Activated CD8-positive, alpha-beta memory T cell treated with anti-CD3 and anti-CD28 coated beads, Interleukin-2, amount 50 U/mL, for 1 hour (primary cell): ENCODE data around the gene POU4F2.

Experiments
- DNase-seq: peaks from one replicate; pipeline ENCODE4 v3.0.0-alpha.2; 2020; ENCODE audit errors: extremely low read depth

POU4F2 gene, protein sequence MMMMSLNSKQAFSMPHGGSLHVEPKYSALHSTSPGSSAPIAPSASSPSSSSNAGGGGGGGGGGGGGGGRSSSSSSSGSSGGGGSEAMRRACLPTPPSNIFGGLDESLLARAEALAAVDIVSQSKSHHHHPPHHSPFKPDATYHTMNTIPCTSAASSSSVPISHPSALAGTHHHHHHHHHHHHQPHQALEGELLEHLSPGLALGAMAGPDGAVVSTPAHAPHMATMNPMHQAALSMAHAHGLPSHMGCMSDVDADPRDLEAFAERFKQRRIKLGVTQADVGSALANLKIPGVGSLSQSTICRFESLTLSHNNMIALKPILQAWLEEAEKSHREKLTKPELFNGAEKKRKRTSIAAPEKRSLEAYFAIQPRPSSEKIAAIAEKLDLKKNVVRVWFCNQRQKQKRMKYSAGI

DNA sequence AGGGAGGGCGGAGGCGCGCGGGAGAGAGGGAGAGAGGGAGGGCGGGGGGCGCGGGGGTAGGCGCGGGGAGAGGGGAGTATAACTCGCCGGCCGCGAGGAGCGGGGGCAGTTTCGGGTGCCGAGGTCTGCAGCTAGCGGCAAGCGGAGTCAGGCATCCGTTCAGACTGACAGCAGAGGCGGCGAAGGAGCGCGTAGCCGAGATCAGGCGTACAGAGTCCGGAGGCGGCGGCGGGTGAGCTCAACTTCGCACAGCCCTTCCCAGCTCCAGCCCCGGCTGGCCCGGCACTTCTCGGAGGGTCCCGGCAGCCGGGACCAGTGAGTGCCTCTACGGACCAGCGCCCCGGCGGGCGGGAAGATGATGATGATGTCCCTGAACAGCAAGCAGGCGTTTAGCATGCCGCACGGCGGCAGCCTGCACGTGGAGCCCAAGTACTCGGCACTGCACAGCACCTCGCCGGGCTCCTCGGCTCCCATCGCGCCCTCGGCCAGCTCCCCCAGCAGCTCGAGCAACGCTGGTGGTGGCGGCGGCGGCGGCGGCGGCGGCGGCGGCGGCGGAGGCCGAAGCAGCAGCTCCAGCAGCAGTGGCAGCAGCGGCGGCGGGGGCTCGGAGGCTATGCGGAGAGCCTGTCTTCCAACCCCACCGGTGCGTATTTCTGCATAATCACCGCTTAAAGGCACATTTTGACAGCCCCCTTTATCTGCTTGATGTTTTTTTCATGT is at the start of gene POU4F2:
Gene POU4F2, plus strand, starts transcription at position 108 of the 720 bp plus-strand sequence. Its CDS starts 248 bp downstream, at position 356.
- DNase-seq: no peak

DNA sequence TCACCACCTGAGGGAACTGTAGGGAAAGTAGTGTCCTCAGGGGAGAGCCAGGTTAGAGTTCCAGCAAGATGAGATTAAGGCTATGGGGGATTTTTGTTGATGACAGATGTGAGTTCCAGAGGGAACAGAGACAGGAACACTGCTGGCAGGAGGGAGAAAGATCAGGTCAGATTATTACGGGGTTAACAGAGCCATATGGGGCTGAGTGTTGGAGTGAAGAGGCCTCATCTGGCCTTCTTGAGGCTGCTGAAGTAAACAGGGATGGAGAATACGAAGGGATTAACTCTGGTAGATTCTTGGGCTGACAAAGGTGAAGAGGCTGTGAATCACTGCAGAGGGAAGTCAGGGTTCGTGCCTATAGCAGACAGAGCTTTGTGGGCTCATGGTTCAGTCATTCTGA is 47.9 kb upstream of the POU4F2 start:
- no peak for DNase-seq

DNA sequence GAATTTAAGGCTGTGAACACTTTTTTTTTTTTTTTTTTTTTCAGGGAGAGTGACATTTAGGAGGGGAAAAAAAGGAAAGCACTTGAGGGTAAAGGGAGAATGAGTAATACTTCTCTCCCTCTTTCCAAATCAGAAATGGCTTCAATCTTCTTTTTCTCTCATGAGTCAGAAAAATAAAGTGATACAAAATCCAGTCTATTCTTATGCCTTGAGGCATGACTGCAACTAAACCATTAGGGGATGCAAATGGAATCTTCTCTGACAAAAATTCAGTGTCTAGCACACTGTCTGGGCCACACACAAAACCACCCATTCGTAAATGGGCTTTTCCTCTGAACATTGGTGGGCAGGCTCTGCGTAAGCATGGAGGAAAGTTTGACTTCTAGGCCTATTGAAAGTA is 46.7 kb upstream of the POU4F2 start:
- DNase-seq: no peak

DNA sequence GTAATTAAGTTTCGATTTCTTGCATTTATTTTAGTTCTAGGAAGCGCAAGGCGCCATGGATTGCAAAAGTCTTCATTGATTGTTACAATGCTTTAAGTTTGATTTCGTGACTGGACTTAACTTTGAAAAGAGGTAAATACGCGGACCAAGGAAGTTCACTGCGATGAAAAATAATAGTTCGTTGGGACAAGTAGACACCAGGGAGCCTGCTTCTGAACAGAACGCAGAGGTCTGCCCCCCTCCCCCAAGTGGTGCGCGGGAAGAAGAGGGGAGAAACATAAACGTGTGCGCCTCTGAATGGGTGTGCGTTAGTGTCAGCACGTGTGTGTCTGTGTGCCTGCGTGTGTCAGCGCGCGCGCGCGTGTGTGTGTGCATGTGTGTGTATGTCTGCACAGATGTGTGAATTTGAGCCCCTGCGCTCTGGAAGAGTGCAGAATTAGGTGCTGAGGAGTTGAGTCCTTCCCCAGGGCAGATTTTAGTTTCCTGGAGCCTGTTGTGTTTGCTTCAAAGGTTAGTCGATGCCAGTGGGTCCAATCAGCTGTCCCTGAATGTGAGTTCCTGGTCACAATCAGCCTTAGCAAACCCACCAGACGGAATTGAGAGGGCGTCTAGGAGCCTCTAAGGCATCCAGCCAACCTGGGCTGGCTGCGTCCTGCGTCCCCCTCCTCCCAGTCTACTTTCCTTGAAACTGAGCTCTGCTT is 5.8 kb upstream of the POU4F2 start:
- DNase-seq: no peak

DNA sequence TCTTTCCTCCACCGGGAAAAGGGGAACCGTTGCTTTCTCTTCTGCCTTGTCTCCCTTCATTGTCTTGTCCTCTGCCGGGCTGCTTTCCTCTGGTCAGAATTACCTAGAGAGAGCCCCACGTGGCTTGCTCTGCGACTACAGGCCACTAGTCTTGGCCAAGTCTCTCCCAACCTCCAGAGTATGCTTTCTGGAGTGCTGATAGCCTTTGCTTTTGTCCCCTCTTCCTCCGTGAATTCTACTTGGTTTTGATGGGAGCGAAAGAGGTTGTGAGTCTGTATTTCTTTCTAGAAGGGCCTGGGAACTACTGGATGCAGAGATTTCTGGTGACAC is 5.3 kb upstream of the POU4F2 start:
- DNase-seq: no peak

DNA sequence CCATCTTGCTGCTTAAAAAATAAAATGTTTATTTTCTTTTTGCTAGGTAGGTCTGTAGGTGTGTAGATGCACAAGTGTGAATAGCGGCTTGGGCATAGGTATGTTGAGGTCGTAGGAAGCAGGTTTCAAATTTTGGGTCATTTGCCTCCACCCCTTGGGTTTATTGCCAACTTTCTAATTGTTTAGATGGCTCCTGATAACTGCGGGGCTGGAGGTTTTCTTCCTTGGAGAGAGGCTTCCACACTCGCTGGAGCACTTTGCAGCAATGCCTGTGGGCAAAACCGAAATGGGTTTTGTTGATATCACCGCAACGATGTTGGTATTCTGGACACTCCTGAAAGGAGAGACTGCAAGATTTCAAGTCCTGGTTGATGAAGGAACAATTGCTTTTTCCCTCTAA is 3.9 kb upstream of the POU4F2 start:
- no peak for DNase-seq

DNA sequence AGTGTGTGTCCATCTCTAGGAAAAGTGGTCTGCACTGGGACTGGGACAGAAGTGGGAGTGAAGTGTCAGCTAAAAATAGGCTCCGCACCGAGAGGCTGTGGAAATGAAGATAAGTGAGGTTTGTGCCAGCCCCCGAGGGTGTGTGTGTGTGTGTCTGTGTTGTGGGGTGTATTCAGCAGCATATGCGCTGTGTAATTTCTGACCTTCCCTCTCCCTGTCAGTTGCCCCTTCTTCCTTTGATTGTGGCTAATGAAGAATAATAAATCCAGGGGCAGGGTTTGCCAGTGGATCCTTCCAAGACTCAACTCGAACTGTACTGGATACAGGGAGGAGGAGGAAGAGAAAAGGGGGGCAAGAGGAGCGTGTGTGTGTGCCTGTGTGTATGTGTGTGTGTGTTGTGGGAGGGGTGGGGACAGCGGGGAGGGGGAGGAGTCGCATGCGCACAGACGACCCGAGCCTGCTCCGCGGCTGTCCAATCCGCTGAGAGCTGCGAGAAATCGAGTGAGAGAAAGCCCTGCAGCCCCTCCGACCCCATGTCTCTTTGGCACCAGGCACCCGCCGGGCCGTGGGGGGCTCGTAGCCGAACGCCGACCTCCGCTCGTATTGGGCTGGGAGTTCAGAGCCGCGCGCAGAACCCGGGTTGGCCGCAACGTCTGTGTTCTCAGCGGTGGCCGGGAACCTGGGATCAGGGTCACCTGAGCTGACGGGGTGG is 916 bp upstream of the POU4F2 start:
- DNase-seq: no peak

DNA sequence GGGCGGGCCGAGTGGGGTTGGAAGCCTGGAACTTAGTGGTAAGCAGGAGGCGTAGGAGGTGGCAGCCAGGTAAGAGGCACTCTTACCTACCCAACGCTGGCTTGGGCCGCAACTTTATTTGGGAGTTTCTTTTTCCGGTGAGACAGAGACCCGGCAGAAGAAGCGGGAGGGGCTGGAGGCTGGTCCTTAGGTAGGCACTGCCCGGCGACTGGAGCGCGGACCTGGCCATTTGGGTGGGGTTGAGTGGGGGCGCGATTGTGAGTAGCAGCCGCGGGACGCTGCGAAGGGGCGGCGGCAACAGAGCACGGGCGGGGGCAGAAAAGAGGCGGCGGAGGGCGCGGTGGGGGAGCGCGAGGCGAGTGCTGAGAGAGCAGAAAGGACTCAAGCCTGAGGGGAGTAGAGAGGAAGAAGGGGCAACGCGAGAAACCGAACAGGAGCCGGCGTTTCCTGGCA is 334 bp upstream of the POU4F2 start:
- DNase-seq: no peak

DNA sequence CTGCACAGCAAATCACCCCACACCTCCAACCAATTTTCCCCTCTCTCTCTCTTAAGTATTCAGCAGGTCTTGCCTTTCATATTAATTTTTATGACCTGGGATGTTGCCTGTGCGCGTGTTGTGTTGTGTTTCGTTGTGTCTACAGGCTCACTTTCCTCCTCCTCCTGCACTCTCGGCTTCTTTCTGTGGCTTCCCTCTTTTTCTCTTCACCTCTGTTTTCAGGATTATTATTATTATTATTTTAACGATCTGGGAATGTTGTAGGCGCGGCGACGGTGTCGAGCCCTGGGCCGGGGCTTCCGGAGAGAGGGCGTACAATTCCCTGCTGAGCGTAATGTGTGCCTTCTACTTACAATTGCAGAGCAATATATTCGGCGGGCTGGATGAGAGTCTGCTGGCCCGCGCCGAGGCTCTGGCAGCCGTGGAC is 826 bp downstream of the POU4F2 start:
- no peak for DNase-seq

DNA sequence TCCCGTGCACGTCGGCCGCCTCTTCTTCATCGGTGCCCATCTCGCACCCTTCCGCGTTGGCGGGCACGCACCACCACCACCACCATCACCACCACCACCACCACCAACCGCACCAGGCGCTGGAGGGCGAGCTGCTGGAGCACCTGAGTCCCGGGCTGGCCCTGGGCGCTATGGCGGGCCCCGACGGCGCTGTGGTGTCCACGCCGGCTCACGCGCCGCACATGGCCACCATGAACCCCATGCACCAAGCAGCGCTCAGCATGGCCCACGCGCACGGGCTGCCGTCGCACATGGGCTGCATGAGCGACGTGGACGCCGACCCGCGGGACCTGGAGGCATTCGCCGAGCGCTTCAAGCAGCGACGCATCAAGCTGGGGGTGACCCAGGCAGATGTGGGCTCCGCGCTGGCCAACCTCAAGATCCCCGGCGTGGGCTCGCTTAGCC is 1.4 kb downstream of the POU4F2 start:
- DNase-seq: no peak

DNA sequence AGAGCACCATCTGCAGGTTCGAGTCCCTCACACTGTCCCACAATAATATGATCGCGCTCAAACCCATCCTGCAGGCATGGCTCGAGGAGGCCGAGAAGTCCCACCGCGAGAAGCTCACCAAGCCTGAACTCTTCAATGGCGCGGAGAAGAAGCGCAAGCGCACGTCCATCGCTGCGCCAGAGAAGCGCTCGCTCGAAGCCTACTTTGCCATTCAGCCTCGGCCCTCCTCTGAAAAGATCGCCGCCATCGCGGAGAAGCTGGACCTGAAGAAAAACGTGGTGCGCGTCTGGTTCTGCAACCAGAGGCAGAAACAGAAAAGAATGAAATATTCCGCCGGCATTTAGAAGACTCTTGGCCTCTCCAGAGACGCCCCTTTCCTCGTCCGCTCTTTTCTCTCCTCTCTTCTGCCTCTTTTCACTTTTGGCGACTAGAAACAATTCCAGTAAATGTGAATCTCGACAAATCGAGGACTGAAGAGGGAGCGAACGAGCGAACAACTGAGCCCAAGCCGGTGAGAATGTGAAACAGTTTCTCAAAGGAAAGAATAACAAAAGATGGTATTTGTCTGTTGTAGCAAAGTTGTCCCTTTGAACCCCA is 1.9 kb downstream of the POU4F2 start:
- DNase-seq: no peak

DNA sequence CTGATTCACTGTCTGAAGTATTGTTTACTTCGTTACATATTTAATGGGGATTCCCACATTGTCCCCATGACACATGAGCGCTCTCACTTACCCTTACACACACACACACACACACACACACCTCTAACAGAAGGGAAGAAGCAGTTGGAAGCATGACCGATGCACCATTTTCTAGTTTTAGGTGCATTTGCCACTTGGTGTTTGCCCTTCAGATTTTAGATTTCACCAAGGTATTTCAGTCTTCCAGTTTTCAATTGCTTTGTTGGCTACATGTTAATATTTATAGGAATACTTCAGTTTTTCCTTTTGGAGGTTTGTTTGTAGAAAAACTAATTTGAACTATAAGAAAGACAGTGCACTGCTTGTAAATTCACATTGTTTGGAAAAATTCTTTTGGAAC is 3.1 kb downstream of the POU4F2 start:
- DNase-seq: no peak

DNA sequence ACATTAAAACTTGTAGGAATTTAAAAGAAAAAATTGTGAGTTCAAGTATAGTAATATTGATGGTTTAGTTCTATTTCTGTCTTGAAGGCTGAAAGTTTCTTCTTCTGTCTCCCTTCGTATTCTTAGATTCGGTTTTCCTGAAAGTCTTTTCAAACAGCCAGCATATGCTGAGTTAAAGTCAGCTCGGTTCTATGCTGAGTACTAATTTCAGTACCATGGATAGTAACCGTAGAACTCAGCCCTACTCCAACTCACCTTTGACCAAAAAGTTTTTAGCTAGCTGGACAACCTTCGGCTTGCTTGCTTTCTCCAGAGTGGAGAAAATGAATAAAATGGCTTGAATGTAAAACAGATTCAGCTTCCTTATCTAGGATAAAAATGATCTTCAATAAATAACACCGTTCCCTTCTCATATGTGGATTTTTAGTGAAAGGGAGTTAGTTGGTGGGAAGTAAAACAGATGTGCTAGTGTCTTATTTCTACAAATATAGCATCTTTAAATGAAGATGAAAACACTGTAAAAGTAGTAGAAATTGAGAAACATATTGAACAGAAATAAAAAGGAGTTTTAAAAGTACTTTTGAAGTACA is 5.2 kb downstream of the POU4F2 start:
- no peak for DNase-seq

DNA sequence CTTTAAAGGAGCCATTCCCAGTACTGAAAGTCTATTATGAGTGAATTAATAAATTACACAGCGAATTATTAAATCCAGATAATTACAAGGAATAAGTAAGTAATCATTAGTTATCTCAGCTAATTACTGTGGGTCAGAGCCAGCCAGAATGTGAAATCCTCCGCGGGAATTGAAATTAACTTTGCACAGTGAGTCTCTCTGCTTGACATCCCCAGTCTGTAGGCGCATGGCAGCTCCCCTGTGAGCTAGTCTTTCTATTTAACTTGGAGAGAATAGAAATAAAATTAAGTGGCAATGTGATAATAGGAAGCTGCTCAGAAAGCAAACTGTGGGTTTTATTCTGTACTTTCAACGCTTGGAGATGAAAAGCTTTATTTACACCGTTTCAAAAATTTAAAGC is 7.2 kb downstream of the POU4F2 start:
- no peak for DNase-seq

DNA sequence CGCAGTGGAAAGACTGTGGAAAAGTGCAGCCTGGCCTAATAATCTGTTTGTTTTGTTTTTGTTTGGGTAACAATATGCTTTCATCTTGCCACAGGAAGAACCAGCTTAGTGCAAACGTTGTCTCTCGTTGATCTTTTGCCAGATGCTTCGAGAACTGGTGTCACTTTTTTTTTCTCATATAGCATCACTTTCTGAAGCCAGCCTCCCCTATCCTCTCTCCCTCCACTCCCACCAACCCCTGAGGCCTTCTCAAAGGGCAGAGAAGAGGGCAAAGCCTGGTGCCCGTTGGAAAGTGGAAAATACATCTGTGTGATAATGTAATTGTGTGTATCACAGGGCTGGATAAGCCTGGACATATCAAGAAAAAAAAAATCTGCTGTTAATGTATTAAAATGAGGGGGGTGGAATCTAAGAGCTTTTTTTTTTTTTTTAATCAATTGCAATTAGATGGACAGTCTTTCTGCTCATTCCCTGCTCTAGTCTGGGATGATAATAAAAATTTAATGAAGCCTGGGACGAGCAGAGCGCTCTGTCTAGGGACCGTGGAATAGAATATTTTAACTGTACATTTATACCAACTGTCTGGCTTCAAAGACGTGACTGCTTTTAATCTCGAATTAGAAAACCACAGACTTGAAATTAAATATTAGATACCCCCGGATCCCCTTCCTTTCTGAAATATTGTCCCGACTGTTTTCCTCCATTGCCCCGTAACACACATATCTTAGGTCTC is 8.1 kb downstream of the POU4F2 start:
- DNase-seq: no peak

DNA sequence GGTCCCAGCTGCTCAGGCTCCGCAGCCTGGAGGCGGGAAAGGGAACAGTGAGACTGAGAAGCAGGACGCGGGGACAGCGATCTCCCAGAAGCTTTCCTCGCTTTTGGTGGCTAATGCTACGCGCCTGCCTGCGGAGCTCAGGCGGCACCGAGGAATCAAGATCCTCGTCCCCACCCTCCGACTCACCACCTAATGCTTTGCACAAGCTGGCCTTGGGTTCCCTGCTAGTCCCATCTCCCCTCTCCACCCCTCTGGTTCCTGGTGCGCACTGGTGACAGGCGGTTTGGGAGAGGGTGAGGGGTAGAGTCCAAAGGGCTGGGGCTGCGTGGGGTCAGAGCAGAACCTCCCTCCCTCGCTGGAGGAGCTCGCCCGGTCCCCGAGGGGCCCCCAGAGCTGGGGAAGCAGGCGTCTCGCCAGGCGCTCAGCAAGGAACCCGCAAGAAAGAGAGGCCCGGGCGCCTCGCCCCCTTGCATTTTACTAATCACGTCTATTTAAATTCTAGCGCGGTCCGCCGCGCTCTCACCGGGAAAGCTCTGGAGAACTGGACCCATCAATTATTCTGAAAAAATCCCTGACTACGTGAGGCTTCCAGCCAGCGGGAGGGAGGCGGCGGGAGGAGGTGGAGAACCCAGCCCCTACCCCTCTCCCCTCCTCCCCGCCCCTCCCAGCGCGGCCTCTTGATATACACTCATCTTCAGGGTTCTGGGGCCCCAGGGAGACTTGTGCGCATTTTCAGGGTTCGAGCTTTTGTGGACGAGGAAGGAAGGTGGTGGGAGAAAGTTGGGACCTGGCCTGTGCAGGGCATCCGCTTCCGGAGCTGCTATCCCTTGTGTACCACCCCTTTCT is 9.1 kb downstream of the POU4F2 start:
- no peak for DNase-seq

DNA sequence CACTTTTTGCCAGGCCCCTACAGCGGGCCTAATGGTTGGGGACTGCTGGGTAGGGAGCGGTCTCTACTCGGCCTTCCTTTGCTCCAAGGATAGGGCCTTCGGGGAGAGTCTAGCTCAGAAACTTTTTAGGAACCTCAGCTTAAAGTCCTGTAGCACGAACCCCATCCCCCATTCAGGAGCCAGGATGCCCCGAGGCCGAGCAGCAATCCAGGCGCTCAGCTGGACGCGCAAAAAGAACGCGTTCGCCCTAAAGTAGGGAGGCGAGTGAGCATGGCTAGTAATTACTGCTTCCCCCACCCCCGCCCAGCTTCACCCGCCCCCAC is 9.7 kb downstream of the POU4F2 start:
- no peak for DNase-seq

DNA sequence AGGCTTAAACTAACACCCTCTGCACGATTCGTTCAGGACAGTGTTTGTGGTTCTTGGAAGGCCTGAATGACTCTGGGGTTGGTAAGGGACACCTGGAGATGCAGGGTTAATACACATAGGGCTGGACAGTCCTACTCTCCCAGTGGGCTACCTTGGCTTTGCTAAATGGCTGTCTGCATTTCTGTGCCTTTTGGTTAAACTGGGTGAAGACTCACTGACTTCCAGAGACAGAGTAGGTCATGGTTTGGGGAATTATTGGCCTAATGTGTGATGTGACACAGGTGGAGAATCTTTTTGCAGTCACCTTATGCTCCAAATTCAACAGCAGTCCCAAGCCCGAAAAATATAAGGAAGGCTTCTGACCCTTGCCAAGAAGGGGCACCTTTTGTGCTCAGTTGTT is 10.5 kb downstream of the POU4F2 start:
- no peak for DNase-seq

DNA sequence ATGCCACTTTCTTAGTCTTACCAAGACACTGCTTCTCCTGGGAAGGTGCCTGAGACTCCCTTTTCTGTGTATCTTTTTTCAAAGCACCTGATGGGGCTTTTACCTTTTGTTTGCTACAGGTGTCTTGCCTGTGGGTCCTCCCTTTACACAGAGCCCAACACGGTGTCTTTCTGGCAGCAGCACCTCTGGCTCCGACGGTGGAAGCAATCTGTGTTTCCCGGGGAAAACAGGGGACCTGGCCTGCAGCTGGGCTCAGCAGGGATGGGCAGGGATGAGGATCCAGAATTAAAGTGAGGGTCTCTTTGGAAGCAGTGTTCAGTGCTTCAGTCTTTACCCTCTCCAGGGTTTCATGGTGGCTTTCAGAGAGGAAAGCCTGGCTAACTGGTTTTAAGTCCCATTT is 11.3 kb downstream of the POU4F2 start:
- DNase-seq: no peak
